ENCODE results near the gene DNASE1L2.

Gene DNASE1L2

DNA sequence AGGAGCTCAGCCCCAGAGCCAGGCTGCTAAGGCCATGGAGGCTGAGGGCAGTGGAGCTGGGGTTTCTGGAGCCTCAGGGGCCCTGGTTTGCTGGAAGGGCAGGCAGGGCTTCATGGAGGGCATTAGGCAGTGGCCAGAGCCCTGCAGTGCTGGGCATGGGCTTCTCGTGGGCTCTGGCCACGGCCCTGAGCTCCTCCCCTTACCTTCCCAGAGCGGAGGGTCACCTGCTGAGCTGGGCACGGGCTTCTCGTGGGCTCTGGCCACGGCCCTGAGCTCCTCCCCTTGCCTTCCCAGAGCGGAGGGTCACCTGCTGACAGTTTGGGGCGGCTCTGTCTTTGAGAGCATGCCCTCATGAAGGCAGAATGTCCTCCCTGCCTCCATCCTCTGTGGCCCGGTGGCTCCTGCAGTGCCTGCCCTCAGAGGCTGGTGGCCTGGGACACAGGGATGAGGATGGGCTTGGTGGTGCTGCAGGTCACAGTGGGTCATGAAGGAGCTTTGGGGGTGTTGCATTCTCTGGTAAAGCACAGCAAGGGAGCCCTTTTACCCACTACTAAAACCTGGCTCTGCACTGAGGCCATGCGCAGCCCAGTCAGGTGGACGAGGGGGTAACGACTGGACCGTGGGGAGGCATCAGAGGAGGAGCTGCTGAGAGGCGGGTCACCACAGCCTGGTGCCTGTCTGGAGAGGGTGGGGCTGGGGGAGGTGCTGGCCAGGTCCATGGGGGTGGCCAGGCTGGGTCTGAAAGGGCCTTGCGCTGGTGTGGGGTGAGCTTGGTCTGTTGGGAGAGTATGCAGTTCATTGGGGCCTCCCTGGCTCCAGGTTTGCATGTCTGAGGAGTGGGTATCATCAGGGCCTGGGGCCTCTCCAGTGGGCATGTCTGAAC is 34.6 kb downstream of the DNASE1L2 start:
- DNase-seq (ENCODE audit: low spot score): no peak

DNA sequence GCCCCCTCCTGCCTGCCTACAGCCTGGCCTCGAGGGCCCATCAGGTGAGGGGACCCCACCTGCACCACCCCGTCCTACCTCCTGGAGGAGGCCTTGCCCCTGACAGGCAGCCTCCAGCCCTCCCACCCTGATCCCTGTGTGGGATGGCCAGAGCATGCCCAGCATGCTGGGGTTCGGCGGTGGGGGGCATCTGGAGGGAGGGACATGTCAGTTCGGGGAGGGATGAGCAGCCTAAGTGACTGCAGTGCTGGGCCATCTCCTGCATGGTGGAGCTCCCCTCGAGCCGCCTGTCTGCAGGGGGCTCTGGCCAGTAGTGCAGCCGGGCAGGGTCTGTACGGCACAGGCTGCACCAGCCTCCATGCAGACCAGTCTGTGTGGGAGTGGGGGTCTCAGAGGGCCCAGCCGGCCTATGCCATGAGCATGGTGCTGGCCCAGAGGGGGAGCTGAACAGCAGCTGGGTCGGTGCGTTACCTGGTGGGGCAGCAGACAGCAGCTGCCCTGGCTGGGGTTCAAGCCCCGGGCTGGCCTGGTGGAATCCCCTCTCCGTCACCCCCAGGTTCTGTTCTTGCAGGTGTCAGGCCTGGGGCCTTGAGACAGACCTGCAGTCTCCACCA is 35.7 kb downstream of the DNASE1L2 start:
- DNase-seq (ENCODE audit: low spot score): no peak

DNA sequence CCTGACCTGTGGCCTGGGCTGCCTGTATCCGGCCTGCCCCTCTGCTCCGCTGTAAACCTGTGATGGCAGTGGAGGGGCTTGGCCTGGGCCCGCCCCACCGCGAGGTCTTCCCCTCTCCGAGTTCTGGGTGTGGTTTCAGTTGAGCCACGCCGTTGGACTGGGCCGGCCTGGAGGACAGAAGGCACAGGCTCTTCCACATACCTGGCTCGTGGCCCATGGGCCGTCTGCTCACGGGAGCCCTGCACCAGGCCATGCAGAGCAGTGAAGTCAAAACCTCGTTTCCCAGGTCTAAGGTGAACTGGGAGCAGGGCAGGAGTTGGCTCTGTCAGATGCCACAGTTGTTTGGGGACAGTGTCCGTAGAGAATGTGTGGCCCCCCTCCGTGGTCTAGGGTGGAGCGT is 37.2 kb downstream of the DNASE1L2 start:
- no peak for DNase-seq (ENCODE audit: low spot score)

DNA sequence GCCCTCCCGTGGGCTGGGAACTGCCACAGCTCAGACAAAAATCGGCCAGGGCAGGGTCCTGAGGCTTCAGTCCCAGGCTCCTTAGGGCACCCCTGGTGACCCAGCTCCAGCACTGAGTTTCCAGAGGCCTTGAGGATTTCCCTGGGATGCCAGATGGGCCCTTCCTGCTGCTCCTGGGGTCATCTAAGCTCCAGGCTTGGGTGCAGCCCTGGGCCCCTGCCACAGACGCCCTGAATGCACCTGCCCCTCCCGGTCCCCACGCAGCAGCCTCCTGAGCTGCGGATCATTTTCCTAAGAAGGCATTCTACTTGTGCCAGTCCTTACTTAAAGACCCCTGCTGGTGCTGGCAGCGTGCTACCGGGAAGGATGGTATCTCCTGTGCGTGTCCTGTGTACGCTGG is 37.7 kb downstream of the DNASE1L2 start:
- DNase-seq (ENCODE audit: low spot score): no peak

DNA sequence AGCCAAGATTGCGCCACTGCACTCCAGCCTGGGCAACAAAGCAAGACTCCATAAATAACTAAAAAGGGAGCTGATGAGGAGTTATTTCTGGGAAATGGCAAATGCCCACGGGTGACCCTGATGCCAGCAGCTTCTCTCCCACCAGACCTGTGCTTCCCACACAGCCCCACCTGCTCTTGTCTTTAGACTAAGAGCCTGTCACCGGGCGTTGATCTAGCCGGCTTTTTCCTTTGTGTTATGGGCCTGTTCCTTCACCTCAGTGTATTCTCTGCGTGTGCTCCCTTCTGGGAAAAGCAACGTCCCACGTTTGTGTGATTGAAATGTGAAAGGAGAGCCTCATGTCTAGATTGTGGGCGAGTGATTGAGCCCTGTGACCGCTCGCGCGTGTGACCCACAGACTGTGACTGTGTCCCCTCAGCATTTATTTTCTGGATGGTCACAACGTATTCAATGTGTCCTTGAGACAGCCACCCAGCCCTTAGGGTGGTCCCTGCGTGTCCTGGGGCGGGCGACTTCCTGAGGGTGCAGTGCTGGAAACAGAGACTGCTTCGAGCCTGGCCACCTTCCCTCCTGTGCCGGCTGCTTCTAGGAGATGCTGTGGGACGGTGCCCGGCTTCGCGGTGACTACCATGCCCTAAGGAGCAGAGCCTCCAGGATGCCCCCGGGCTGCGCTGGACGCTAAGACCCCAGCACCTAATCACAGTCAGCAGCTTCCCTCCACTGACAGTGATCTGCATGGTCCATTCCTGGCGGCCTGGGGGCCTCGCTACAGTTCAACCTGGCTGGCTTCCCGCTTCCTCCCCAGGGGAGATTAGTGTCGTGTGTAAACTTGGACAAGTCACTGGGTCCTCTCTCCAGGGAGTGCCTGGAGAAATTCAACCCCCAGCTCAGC is 39.5 kb downstream of the DNASE1L2 start:
- no peak for DNase-seq (ENCODE audit: low spot score)

DNA sequence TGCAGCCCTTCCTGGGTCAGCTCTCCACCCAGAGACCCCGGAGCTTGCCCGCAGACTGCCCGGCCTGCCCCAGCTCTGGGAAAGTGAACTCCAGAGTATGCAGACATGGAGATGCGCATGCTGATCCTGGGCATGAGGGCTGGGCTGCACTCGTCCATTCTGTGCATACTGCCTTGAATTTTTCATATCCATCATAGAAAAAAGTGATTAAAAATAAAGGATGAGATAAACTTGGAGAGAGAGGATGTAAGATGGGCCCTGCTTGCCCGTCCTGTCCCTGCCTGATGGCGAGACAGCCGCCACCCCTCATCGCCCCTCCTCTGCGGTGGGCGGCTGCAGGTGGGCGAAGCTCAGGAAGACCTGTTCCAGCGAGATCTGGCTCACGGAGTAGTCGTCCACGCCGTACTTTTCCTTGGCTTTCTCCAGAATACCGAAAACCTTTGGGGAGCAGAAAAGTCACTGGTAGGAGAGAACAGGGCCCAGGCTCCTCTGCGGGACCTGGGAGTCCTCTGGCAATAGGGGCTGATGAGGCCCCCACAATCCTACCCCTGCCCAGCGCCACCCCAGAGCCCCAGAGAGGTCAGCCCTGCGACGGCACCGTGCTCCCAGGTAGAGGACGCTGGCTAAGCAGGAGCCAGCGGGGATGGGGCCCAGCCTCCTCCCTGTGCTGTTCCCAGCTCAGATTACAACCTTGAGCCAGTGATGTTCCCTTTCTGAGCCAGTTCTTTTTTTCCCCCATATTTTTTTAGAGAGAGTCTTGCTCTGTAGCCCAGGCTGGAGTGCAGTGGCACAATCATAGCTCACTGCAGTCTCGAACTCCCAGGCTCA is 40.3 kb downstream of the DNASE1L2 start:
- no peak for DNase-seq (ENCODE audit: low spot score)

DNA sequence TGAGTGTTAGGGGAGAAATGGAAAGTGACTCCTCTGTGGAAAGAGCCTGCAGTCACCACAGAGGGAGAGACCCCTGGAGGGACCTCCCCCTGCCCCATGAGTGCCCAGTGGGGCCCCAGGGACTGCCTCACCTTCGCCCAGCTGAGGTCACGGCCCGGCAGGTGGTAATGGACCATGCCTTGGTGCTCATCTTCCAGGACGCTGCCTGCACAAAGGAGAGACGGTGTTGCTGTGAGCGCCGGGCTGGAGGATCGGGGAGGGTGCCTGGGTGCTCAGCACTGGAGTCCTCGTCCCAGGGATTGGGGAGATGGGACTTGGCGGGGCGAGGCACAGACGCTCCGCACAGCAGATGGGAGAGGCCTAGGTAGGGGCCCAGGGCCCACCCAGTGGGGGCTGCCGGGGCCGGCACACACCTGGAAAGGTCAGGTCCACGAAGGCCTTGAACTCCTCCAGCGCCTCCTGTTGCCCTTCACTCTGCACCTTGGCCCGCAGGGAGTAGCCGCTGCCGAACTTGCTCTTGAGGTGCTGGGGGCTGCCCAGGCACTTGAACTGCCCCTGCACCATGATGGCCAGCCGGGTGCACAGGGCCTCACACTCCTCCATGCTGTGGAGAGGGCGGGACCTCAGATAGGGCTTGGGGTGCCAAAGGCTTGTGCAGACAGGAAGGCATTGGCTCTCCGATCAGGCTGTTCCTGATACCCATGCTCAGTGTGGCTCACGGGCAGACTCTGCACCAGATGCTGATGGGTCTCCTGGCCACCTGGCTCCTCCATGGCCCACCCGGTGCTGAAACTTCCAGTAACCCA is 41.4 kb downstream of the DNASE1L2 start:
- no peak for DNase-seq (ENCODE audit: low spot score)

DNA sequence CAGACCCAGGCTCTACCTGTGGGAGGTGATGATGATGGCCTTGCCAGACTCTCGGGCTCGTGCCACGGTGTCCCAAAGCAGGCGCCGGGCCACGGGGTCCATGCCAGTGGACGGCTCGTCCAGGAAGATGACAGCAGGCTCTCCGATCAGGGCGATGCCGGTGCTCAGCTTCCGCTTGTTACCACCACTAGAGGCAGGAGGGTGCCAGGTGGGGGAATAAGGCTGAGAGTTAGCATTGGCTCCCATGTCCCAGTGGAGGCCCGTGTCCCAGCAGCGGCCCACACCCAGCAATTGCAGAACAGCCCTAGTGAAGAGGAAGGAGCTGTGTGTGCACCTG is 42.0 kb downstream of the DNASE1L2 start:
- no peak for DNase-seq (ENCODE audit: low spot score)

DNA sequence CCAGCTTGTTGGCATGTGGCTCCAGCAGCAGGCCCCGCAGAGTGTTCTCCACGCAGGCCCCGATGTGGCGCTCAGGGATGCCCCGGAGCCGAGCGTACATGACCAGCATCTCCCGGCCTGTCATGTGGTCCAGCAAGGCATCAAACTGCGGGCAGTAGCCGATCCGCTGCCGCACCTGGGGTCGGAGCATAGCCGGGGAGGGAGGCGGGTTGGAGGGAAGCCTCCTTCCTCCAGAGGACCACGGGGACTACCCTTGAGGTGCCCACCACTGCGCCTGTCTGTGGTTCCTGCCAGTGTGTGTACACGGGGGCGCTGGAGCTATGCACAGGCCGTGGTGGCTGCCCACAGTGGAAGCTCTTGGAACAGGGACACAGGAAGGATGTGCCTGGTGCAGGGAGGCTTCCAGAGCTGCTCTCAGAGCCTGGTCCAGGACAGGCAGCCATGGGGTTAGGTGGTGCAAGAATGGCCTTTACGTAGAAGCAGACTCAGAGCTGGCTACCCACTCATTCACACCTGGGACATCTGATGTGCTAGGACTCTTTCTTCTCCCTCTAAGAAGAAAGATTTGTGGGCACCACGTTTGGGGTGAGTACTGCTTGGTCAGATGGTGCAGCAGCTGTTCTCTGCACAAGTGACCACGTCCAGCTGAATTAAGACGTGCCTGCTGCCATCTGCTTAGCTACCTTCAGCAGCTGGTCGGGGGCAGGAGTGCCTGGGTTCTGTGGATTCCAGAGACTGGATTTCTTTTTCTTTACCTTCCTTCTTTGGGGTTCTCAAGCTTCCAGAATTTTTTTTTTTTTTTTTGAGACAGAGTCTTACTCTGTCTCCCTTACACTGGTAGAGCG is 42.9 kb downstream of the DNASE1L2 start:
- no peak for DNase-seq (ENCODE audit: low spot score)

DNA sequence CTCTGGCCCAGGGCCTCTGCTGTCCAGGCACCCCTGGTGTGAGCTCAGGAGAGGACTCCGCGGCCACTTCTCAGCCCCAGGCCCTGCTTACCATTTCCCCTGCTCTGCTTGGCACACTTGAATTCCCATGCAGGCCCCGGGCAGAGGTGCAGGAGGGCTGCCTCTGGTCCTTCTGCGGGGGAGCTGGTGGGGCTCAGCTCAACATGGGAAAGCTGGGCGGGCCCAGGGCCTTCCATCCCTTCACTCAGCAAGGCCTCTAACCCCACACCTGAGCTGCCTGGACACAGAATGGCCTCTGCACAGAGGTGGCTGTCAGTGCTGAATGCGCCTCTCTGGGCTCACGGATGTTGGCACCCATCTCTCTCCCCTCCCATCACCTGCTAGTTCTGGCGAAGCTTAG is 44.2 kb downstream of the DNASE1L2 start:
- DNase-seq (ENCODE audit: low spot score): no peak

DNA sequence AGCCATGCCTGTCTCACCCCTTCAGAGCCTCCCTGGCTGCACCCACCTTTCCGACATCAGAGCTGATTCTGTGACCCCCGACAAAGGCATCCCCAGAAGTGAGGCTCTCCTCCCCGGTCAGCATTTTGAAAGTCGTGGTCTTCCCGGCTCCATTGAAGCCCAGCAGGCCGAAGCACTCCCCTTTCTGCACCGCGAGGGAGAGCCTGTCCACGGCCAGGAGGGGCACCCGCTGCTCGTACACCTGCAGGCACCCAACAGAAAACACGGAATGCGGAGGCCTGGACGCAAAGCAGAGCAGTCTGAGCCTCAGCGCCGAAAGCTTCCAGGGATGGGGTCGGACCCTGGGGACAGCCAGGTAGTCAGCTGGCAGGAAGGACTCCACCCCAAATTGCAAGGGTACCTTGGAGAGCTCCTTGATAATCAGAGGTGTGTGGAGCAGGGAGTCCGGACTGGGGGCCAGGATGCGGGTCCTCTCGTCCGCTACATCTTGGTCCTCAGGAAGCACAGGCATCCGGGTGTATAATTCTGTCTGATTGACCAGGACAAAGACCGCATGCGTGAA is 44.8 kb downstream of the DNASE1L2 start:
- no peak for DNase-seq (ENCODE audit: low spot score)

DNA sequence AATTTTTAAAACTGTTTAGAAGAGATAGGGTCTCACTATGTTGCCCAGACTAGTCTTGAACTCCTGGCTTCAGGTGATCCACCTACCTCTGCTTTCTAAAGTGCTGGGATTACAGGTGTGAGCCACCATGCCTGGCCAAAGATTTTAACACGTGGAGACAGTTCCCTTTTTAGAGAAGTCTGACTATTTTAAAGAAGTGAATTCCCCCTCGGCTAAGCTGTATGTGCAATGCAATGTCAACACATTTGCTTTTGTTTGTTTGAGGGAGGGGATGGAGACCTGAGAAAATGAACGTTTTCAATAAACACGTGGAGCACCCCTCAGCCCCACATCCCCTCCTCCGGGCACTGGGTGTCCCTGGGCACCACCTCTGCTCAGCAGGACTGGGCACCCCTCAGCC is 46.0 kb downstream of the DNASE1L2 start:
- DNase-seq (ENCODE audit: low spot score): no peak

DNA sequence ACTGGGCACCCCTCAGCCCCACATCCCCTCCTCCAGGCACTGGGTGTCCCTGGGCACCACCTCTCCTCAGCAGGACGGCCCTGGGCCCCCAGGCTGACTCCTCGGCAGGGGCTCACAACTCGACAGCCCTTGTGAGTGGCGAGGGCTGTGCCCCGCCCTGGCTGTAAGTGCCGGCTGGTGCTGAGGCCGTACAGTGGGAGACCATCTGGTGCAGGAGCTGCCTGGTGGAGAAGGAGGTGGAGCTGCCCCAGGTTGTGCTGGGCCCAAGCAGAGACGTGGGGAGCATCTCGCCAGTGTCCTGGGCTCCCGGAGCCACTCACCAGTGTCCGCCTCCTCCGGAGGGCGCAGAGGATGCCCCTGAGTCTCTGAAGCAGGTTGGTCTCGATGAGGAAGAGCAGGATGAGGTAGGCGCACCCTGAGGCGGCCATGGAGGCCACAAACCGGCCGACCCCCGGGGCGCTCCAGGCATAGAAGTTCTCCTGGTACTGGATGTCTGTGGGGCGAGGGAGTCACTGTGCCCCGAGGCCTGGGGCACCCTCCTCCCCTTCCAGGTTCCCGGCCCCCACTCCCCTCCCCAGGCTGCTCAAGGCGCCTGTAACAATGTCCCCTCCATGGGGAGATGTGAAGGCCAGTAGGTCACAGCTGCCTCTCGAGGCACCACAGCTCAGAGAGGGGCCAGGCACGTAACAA is 46.8 kb downstream of the DNASE1L2 start:
- DNase-seq (ENCODE audit: low spot score): no peak

DNA sequence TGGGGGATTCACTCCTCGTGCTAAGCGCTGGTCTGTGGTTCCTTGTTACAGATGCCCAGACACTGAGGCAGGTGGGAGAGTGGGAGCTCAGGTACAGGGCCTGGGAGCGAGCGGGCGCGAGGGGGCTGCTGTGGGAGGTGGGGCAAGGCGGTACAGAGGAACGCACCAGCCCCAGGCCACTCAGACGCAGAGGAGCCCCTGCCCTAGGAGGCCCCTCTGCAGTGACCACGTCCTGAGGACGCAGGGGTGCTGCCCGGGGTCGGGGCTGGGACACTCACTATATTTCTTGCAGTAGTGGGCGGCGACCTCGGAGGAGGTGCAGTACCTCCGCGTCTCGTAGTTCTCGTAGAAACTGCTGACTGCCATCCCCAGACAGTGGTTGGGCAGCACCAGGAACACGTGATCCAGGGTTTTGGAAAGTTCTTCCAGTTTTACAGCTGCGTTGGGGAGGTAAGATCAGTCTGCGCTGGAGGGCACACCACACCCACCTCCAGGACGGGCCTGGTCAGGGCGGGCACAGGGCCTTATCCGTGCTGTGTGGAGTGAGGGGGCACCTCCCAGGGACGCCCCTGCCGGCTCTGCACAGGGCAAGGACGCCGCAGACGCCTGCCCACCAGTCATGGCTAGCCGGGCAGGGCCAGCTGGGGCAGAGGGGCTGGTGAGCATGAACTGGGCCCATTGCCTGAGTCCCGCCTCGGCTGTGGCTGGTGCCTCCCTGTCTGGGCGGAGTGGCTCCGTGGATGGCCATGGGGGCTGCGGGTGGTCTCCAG is 47.9 kb downstream of the DNASE1L2 start:
- DNase-seq (ENCODE audit: low spot score): no peak

DNA sequence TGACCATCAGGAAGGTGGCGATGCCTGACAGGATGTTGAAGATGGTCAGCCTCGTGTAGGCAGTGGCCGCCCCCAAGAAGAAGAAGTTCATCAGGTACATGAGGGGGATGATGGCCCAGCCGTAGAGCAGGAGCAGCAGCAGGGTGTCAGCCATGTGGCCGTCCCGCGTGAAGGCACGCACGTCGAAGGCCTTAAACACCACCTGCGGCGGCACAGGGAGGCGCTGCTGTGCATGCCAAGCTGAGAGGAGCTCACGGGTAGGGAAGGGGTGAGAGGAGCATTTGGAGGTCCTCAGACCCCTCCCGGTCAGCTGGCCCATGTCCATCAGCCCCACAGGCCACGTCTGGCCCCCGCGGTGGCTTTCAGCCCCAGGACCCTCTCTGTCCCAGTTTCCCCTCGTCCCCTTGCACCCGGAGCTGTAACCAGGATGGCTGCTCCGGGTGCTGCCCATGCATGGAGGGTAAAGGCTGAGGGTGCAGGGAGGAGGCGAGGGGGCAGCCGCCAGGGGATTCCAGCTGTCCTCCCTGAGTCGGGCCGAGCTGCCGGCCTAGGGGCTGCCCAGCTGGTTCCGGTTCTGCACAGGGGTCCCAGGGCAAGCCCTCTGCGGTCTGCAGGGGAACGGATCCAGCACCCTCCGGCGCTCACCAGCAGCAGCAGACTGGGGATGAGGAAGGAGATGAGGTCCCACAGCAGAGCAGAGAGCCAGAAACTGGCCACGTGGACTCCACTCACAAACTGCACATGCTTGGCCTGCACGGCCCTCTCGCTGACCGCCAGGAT is 48.7 kb downstream of the DNASE1L2 start:
- DNase-seq (ENCODE audit: low spot score): no peak

DNA sequence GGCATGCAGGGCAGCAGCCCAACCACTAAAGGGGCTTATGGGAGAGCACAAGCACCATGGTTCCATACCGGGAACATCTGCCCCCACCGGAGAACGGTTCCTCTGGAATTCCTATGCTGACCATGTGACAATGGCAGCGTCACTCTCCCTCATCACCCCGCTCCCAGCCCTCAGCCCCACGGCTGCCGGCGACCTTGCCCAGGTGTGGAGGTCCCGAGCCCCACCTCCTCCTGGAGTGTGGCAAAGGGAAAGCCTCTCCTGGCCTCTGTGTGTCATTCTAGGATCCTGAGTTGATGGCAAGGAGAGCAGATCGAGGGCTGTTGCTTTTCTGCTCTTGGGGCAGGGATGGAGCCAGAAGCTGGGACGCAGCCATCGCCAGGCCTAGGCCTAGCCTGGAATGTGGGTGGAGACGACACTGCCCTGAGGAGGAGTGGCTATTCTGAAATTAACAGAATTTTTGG is 49.5 kb downstream of the DNASE1L2 start:
- DNase-seq (ENCODE audit: low spot score): no peak

DNA sequence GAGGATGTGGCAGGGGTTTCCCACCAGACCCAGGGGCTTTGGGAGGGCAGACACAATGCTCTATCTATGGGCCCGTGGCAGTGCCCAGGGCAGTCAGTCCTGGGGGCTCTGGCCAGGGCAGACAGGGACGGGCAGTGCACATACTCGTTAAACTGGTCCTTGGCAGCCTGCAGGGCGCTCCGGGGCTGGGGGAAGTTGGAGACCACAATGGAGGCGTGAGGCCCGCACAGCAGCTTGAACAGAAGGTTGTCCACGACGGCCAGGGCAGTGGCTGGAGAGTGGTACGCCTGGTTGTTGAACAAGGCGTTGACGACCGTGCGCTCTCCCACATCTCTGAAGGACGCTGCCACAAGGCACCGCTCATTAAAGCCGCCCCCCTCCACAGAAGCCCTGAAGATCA is 50.3 kb downstream of the DNASE1L2 start:
- no peak for DNase-seq (ENCODE audit: low spot score)

Measured in CD4-positive, alpha-beta T cell treated with Interleukin-6 at 100 ng/mL for 8 hours (primary cell).